Adrenal gland (tissue), 12 donors: ENCODE data around the gene TGFBR3. TPM values are rescaled to one million over a fixed set of nuclear protein-coding genes. Genes with fewer than 3 reads are reported as not detected.

Experiments
- DNase-seq, 7 donors: peaks; one replicate each; pipeline ENCODE4 v3.0.0-alpha.2; 2019 to 2020
- H3K27ac ChIP-seq, 5 donors: fragments of 200-600 bp; sonication (generic) in 4 of 5; 1 replicate in 3 of 5; 2 replicates in 2 of 5; pipeline versions ENCODE4 v1.5.1 to v1.8.0; 2016 to 2020; ENCODE audit warnings: mild to moderate bottlenecking in 1 of 5
- H3K27me3 ChIP-seq: fragments of 200-600 bp; 2 replicates; pipeline ENCODE4 v1.8.0; 2021
- H3K36me3 ChIP-seq, 2 donors: fragments of 200-600 bp; replicated peaks in 1 of 2; 1 replicate in 1 of 2; 2 replicates in 1 of 2; pipeline versions ENCODE4 v1.5.1 to v1.8.0; 2018 to 2022
- H3K4me1 ChIP-seq, 2 donors: fragments of 200-600 bp; replicated peaks in 1 of 2; 1 replicate in 1 of 2; 2 replicates in 1 of 2; pipeline versions ENCODE4 v1.5.1 to v1.8.0; 2018 to 2021
- H3K4me3 ChIP-seq, 4 donors: fragments of 200-600 bp; sonication (generic) in 3 of 4; one replicate each; pipeline ENCODE4 v1.5.1; 2016 to 2018
- H3K9me3 ChIP-seq, 3 donors: fragments of 200-600 bp; sonication (generic) in 1 of 3; replicated peaks in 1 of 3; 1 replicate in 2 of 3; 2 replicates in 1 of 3; pipeline versions ENCODE4 v1.5.1 to v1.8.0; 2016 to 2021
- CTCF ChIP-seq, 6 experiments: fragments of 450-650 bp in 4 of 6; fragments of 200-600 bp in 2 of 6; sonication (generic) in 1 of 6; IDR thresholded peaks; 1 replicate in 5 of 6; 2 replicates in 1 of 6; pipeline versions ENCODE4 v1.5.1 to v1.8.0; 2016 to 2021; ENCODE audit warnings: antibody characterized with exemption in 6 of 6, mild to moderate bottlenecking in 2 of 6, moderate library complexity in 1 of 6
- POLR2A ChIP-seq, 2 donors: fragments of 450-650 bp; IDR thresholded peaks; one replicate each; pipeline ENCODE4 v1.6.1; 2017; ENCODE audit warnings: antibody characterized with exemption in 2 of 2, mild to moderate bottlenecking in 2 of 2, moderate library complexity in 1 of 2
- WGBS, 4 donors: extraction: QIAGEN DNeasy Blood & Tissue Kit in 2 of 4; methylation state at CpG; one replicate each; pipeline versions ENCODE4 v1.1.5 to v1.1.7; 2013 to 2017; 5-methylcytosine and 5-hydroxymethylcytosine counted together
- intact Hi-C, 2 donors: fragments of 100-400 bp; cut with DNase I; formaldehyde crosslinking; loops; one replicate each; pipeline versions ENCODE4 v1.14.1 to v1.15.0; 2022 to 2023
- polyA plus RNA-seq, 3 donors: library from polyadenylated mRNA; stranded (reverse); fragments of 200-250 nt in 2 of 3; fragments of 350-450 nt in 1 of 3; fragmentation: Illumina TruSeq in 1 of 3; extraction: RNeasy Lipid Tissue Mini Kit (QIAGEN cat#74804) in 1 of 3; gene quantifications; one replicate each; pipeline ENCODE4 v1.2.3, GENCODE V29; 2013 to 2014
- total RNA-seq, 9 donors: library from RNA; depleted of rRNA in 4 of 9; stranded (reverse); fragments of >200 nt in 4 of 9; fragments of 120-200 nt in 1 of 9; fragmentation: NEBNext Ultra II Directional in 1 of 9; extraction: Animal tissue kit (Norgen Biotek cat#: 25700) in 1 of 9; gene quantifications; one replicate each; pipeline versions ENCODE4 v1.1.0 to v1.2.4, GENCODE V29; 2013 to 2023
- donor health status: healthy with polysubstance abuse.
- donor health status: Bipolar disorder and iron deficiency.
- donor health status: DM: yes; HTN: yes; CAD: no.
- donor health status: DM: no; HTN: no; CAD: no.
- donor health status: DM: no; HTN: no; CAD: no.
- donor health status: DM: yes; HTN: yes; CAD: no.

The TGFBR3 gene
- total and polyA plus RNA-seq, 12 donors: 13.9 to 340 (median 148) TPM

- H3K9me3 ChIP-seq: no peaks in the 10 kb centered on the region
- H3K36me3 ChIP-seq: no peaks in the 10 kb centered on the region
- H3K27ac ChIP-seq: peak overlapping the region in 1 of 5 donors; percentile 3
- peak in 3 of 7 donors; percentile 20 to 64 (median 46) for DNase-seq
- H3K27me3 ChIP-seq: no peaks in the 10 kb centered on the region
- WGBS, 4 donors: 78 to 89% (median 83%) methylated on average over 6 to 8 of the region's 8 CpGs
- no peaks in the 10 kb centered on the region for H3K4me1 ChIP-seq
- intact Hi-C loops: no loop called here
- H3K4me3 ChIP-seq: no peak overlapping the region
- TF ChIP-seq CTCF (IDR thresholded peaks at IDR 0.05): no peak
- no peak for TF ChIP-seq POLR2A (IDR thresholded peaks at IDR 0.05)
Observed at GRCh38 chr1:91637539-91637994, 248.4 kb downstream of the TGFBR3 start.

- Histone ChIP-seq H3K36me3 (no peaks in the 10 kb centered on the region), H3K27me3 (no peaks in the 10 kb centered on the region), H3K27ac (no peak overlapping the region), H3K4me3 (no peak overlapping the region), H3K9me3 (no peaks in the 10 kb centered on the region), H3K4me1 (no peaks in the 10 kb centered on the region)
- intact Hi-C loops: no loop called here
- TF ChIP-seq POLR2A (IDR thresholded peaks at IDR 0.05): no peak
- 94 to 97% (median 95%) methylated on average over 4 of the region's 4 CpGs for WGBS, 4 donors
- no peak for DNase-seq
Observed at GRCh38 chr1:91635763-91636162, 250.2 kb downstream of the TGFBR3 start.

- 55 to 71% (median 61%) methylated on average over 3 of the region's 3 CpGs for WGBS, 4 donors
- H3K9me3 ChIP-seq: no peaks in the 10 kb centered on the region
- no peaks in the 10 kb centered on the region for H3K36me3 ChIP-seq
- H3K27me3 ChIP-seq: no peaks in the 10 kb centered on the region
- TF ChIP-seq POLR2A (IDR thresholded peaks at IDR 0.05): no peak
- TF ChIP-seq CTCF (IDR thresholded peaks at IDR 0.05): no peak
- no peaks in the 10 kb centered on the region for H3K4me1 ChIP-seq
- DNase-seq: no peak
- intact Hi-C loops: no loop called here
- H3K4me3 ChIP-seq: no peak overlapping the region
- no peak overlapping the region for H3K27ac ChIP-seq
Observed at GRCh38 chr1:91633438-91633837, 252.5 kb downstream of the TGFBR3 start.

GRCh38 chr1:91631718-91632330 is 254.1 kb downstream of the TGFBR3 start:
- Histone ChIP-seq H3K9me3 (no peaks in the 10 kb centered on the region), H3K4me1 (no peaks in the 10 kb centered on the region), H3K36me3 (no peaks in the 10 kb centered on the region), H3K27ac (no peak overlapping the region), H3K4me3 (no peak overlapping the region), H3K27me3 (no peaks in the 10 kb centered on the region)
- intact Hi-C loops: no loop called here
- 87 to 95% (median 92%) methylated on average over 4 of the region's 4 CpGs for WGBS, 4 donors
- no peak for DNase-seq
- TF ChIP-seq CTCF (IDR thresholded peaks at IDR 0.05) (no peak), POLR2A (IDR thresholded peaks at IDR 0.05) (no peak)

- Histone ChIP-seq H3K9me3 (no peaks in the 10 kb centered on the region), H3K4me3 (no peak overlapping the region), H3K36me3 (no peaks in the 10 kb centered on the region), H3K27me3 (no peaks in the 10 kb centered on the region), H3K27ac (no peak overlapping the region), H3K4me1 (no peaks in the 10 kb centered on the region)
- intact Hi-C loops: no loop called here
- TF ChIP-seq POLR2A (IDR thresholded peaks at IDR 0.05) (no peak), CTCF (IDR thresholded peaks at IDR 0.05) (no peak)
- no peak for DNase-seq
Observed at GRCh38 chr1:91630803-91631202, 255.1 kb downstream of the TGFBR3 start.
